ELF-1 (cell line): Measurements from ENCODE around the gene EMC1.
A peak's percentile ranks its signal among the peaks of the same experiment; 100 is the strongest.
"Not testable (repeated sequence)": the region's sequence is repeated elsewhere in the genome, so short reads cannot be mapped to it uniquely, and the experiment has no call there.

Experiments
- DNase-seq: peaks from one replicate; pipeline ENCODE4 v3.0.0-alpha.2; 2016; ENCODE audit warnings: low read depth, low spot score

Gene EMC1

GRCh38 chr1:19216585-19216984 lies 34.7 kb downstream of the EMC1 start:
- not testable (repeated sequence) for DNase-seq

GRCh38 chr1:19213580-19213979 lies 37.7 kb downstream of the EMC1 start:
- no peak for DNase-seq

GRCh38 chr1:19212167-19212566 lies 39.2 kb downstream of the EMC1 start:
- DNase-seq = no peak

GRCh38 chr1:19210772-19211549 lies 40.4 kb downstream of the EMC1 start:
- DNase-seq = peak; percentile 49

GRCh38 chr1:19209990-19210771 lies 41.1 kb downstream of the EMC1 start, which contains the start of gene UBR4:
Gene UBR4, minus strand, starts transcription at chr1:19210266. Its CDS starts 18 bp downstream, at chr1:19210248.
- DNase-seq = peak; percentile 98

GRCh38 chr1:19209439-19209989 lies 41.8 kb downstream of the EMC1 start:
- peak; percentile 70 for DNase-seq

GRCh38 chr1:19208710-19209438 lies 42.5 kb downstream of the EMC1 start:
- DNase-seq = no peak

- DNase-seq = no peak
Measured at GRCh38 chr1:19206947-19207346, 44.4 kb downstream of the EMC1 start.

GRCh38 chr1:19205845-19206244 lies 45.5 kb downstream of the EMC1 start:
- DNase-seq = no peak

- no peak for DNase-seq
Measured at GRCh38 chr1:19205403-19205802, 45.9 kb downstream of the EMC1 start.

GRCh38 chr1:19204446-19205266 lies 46.7 kb downstream of the EMC1 start:
- no peak for DNase-seq

- DNase-seq = no peak
Measured at GRCh38 chr1:19203440-19203839, 47.9 kb downstream of the EMC1 start.

- DNase-seq = no peak
Measured at GRCh38 chr1:19202396-19202795, 48.9 kb downstream of the EMC1 start.

GRCh38 chr1:19199969-19200604 lies 51.2 kb downstream of the EMC1 start:
- no peak for DNase-seq

GRCh38 chr1:19199329-19199968 lies 51.9 kb downstream of the EMC1 start:
- DNase-seq = no peak

- DNase-seq = no peak
Measured at GRCh38 chr1:19198820-19199219, 52.5 kb downstream of the EMC1 start.

GRCh38 chr1:19197845-19198244 lies 53.5 kb downstream of the EMC1 start:
- no peak for DNase-seq

- no peak for DNase-seq
Measured at GRCh38 chr1:19196331-19196730, 55.0 kb downstream of the EMC1 start.

- no peak for DNase-seq
Measured at GRCh38 chr1:19193004-19193403, 58.3 kb downstream of the EMC1 start.

- DNase-seq = no peak
Measured at GRCh38 chr1:19191811-19192210, 59.5 kb downstream of the EMC1 start.
